IPS DF 6.9 (cell line): ENCODE measurements around the gene TNIK.

Experiments used
- DNase-seq: peaks from one replicate; pipeline ENCODE4 v3.0.0-alpha.2; 2013; ENCODE audit warnings: low read depth, low spot score
- H3K27ac ChIP-seq: one replicate; pipeline ENCODE4 v1.5.1; 2013; ENCODE audit warnings: low read length, control low read depth
- H3K27me3 ChIP-seq: 2 replicates; pipeline ENCODE4 v1.6.1; 2013; ENCODE audit warnings: mild to moderate bottlenecking, low read length; ENCODE audit not compliant: control insufficient read depth, insufficient read depth
- H3K36me3 ChIP-seq: 2 replicates; pipeline ENCODE4 v1.6.1; 2013; ENCODE audit warnings: low read length; ENCODE audit not compliant: control insufficient read depth, insufficient read depth
- H3K4me1 ChIP-seq: 2 replicates; pipeline ENCODE4 v1.6.1; 2013; ENCODE audit warnings: low read length; ENCODE audit not compliant: control insufficient read depth, insufficient read depth
- H3K4me3 ChIP-seq: 2 replicates; pipeline ENCODE4 v1.5.1; 2013; ENCODE audit warnings: mild to moderate bottlenecking, low read length
- H3K9me3 ChIP-seq: 2 replicates; pipeline ENCODE4 v1.6.1; 2013; ENCODE audit warnings: low read length, inconsistent platforms; ENCODE audit not compliant: control insufficient read depth, insufficient read depth
- WGBS: extraction: QIAGEN DNeasy Blood & Tissue Kit; methylation state at CpG from one replicate; pipeline ENCODE4 v1.1.7; 2013; ENCODE audit warnings: mixed read lengths, missing lambda C conversion rate; ENCODE audit not compliant: insufficient read length, insufficient coverage; 5-methylcytosine and 5-hydroxymethylcytosine counted together

The TNIK gene

GRCh38 chr3:171404376-171404967 is 55.7 kb downstream of the TNIK start:
- WGBS, result no CpG with 5 or more reads among the region's 3 CpGs
- Histone ChIP-seq H3K9me3 (no peaks in the 10 kb centered on the region), H3K36me3 (no peaks in the 10 kb centered on the region), H3K4me3 (no peak overlapping the region), H3K27ac (no peak overlapping the region), H3K27me3 (no peaks in the 10 kb centered on the region), H3K4me1 (no peaks in the 10 kb centered on the region)
- no peak for DNase-seq

- no CpG with 5 or more reads among the region's 3 CpGs for WGBS
- Histone ChIP-seq H3K27me3 (no peaks in the 10 kb centered on the region), H3K27ac (no peak overlapping the region), H3K9me3 (no peaks in the 10 kb centered on the region), H3K36me3 (no peaks in the 10 kb centered on the region), H3K4me1 (no peaks in the 10 kb centered on the region), H3K4me3 (no peak overlapping the region)
- DNase-seq, result no peak
Observed at GRCh38 chr3:171402281-171402680, 57.9 kb downstream of the TNIK start.

- no peak overlapping the region for H3K4me3 ChIP-seq
Observed at GRCh38 chr3:171401432-171401831, 58.8 kb downstream of the TNIK start.

GRCh38 chr3:171399842-171400241 is 60.4 kb downstream of the TNIK start:
- WGBS, result no CpG with 5 or more reads among the region's 2 CpGs
- H3K4me3 ChIP-seq, result no peak overlapping the region
- no peaks in the 10 kb centered on the region for H3K27me3 ChIP-seq
- no peak overlapping the region for H3K27ac ChIP-seq
- H3K36me3 ChIP-seq, result no peaks in the 10 kb centered on the region
- H3K4me1 ChIP-seq, result no peaks in the 10 kb centered on the region
- no peaks in the 10 kb centered on the region for H3K9me3 ChIP-seq
- no peak for DNase-seq

More at GRCh38 chr3:171401432-171401831, 58.8 kb downstream of the TNIK start:
- no peak overlapping the region for H3K27ac ChIP-seq
- H3K9me3 ChIP-seq, result no peaks in the 10 kb centered on the region
- no peaks in the 10 kb centered on the region for H3K27me3 ChIP-seq
- H3K4me1 ChIP-seq, result no peaks in the 10 kb centered on the region
- no peaks in the 10 kb centered on the region for H3K36me3 ChIP-seq
- WGBS, result no CpG with 5 or more reads among the region's 1 CpG
- no peak for DNase-seq

GRCh38 chr3:171398343-171398742 is 61.9 kb downstream of the TNIK start:
- DNase-seq, result no peak
- Histone ChIP-seq H3K9me3 (no peaks in the 10 kb centered on the region), H3K4me1 (no peaks in the 10 kb centered on the region), H3K36me3 (no peaks in the 10 kb centered on the region), H3K27ac (no peak overlapping the region), H3K27me3 (no peaks in the 10 kb centered on the region), H3K4me3 (no peak overlapping the region)
- no CpG with 5 or more reads among the region's 2 CpGs for WGBS

- Histone ChIP-seq H3K27ac (no peak overlapping the region), H3K4me1 (no peaks in the 10 kb centered on the region), H3K27me3 (no peaks in the 10 kb centered on the region), H3K36me3 (no peaks in the 10 kb centered on the region), H3K4me3 (no peak overlapping the region), H3K9me3 (no peaks in the 10 kb centered on the region)
- DNase-seq, result no peak
- WGBS, result no CpG with 5 or more reads among the region's 3 CpGs
Observed at GRCh38 chr3:171397089-171397488, 63.1 kb downstream of the TNIK start.

GRCh38 chr3:171396048-171396447 is 64.2 kb downstream of the TNIK start:
- H3K36me3 ChIP-seq, result no peaks in the 10 kb centered on the region
- no peaks in the 10 kb centered on the region for H3K9me3 ChIP-seq
- no peaks in the 10 kb centered on the region for H3K4me1 ChIP-seq
- WGBS, result no CpG with 5 or more reads among the region's 3 CpGs
- no peak overlapping the region for H3K4me3 ChIP-seq
- H3K27me3 ChIP-seq, result no peaks in the 10 kb centered on the region
- H3K27ac ChIP-seq, result no peak overlapping the region
- no peak for DNase-seq

- Histone ChIP-seq H3K27me3 (no peaks in the 10 kb centered on the region), H3K36me3 (no peaks in the 10 kb centered on the region), H3K4me1 (no peaks in the 10 kb centered on the region), H3K4me3 (no peak overlapping the region), H3K27ac (no peak overlapping the region), H3K9me3 (no peaks in the 10 kb centered on the region)
- no CpG with 5 or more reads among the region's 7 CpGs for WGBS
- DNase-seq, result no peak
Observed at GRCh38 chr3:171393032-171393744, 67.0 kb downstream of the TNIK start.

GRCh38 chr3:171391432-171391831 is 68.8 kb downstream of the TNIK start:
- Histone ChIP-seq H3K36me3 (no peaks in the 10 kb centered on the region), H3K9me3 (no peaks in the 10 kb centered on the region), H3K27ac (no peak overlapping the region), H3K4me1 (no peaks in the 10 kb centered on the region), H3K4me3 (no peak overlapping the region), H3K27me3 (no peaks in the 10 kb centered on the region)
- no peak for DNase-seq

- WGBS, result no CpG with 5 or more reads among the region's 9 CpGs
- DNase-seq, result no peak
- Histone ChIP-seq H3K9me3 (no peaks in the 10 kb centered on the region), H3K4me3 (no peak overlapping the region), H3K36me3 (no peaks in the 10 kb centered on the region), H3K4me1 (peaks cover 1% of the 10 kb centered on the region; the same call in 1 of the 2 replicates), H3K27ac (no peak overlapping the region), H3K27me3 (no peaks in the 10 kb centered on the region)
Observed at GRCh38 chr3:171390051-171390941, 69.9 kb downstream of the TNIK start.
